NCI-H187 (cell line): ENCODE data around the gene TNN.
A peak's percentile ranks its signal among the peaks of the same experiment; 100 is the strongest.

Source experiments
- DNase-seq, 2 experiments: peaks; one replicate each; lab custom pipeline; 2025; lab: John Stamatoyannopoulos, UW

The TNN gene

GRCh38 chr1:175146529-175147213 lies 79.0 kb downstream of the TNN start:
- peak; percentile 43 to 44 for DNase-seq

GRCh38 chr1:175147569-175147968 lies 79.9 kb downstream of the TNN start:
- no peak for DNase-seq

GRCh38 chr1:175148068-175148467 lies 80.4 kb downstream of the TNN start:
- no peak for DNase-seq

GRCh38 chr1:175150596-175151319 lies 83.1 kb downstream of the TNN start:
- no peak for DNase-seq

- peak in 1 of 2 experiments; percentile 45 for DNase-seq
Observed at GRCh38 chr1:175152006-175152652, 84.5 kb downstream of the TNN start.

GRCh38 chr1:175154629-175155472 lies 87.2 kb downstream of the TNN start:
- peak; percentile 18 to 59 for DNase-seq

- no peak for DNase-seq
Observed at GRCh38 chr1:175155473-175155856, 87.8 kb downstream of the TNN start.

GRCh38 chr1:175155936-175156335 lies 88.3 kb downstream of the TNN start:
- no peak for DNase-seq

- DNase-seq, result no peak
Observed at GRCh38 chr1:175157200-175157599, 89.6 kb downstream of the TNN start.

GRCh38 chr1:175158170-175158591 lies 90.5 kb downstream of the TNN start:
- no peak for DNase-seq

- DNase-seq, result no peak
Observed at GRCh38 chr1:175162955-175163354, 95.3 kb downstream of the TNN start.

GRCh38 chr1:175163702-175164101 lies 96.1 kb downstream of the TNN start:
- no peak for DNase-seq

GRCh38 chr1:175164751-175165150 lies 97.1 kb downstream of the TNN start:
- DNase-seq, result no peak

- no peak for DNase-seq
Observed at GRCh38 chr1:175166746-175167145, 99.1 kb downstream of the TNN start.

GRCh38 chr1:175167861-175168260 lies 100.2 kb downstream of the TNN start:
- no peak for DNase-seq

- DNase-seq, result no peak
Observed at GRCh38 chr1:175168782-175169181, 101.1 kb downstream of the TNN start.

- DNase-seq, result no peak
Observed at GRCh38 chr1:175169286-175170018, 101.8 kb downstream of the TNN start.

- no peak for DNase-seq
Observed at GRCh38 chr1:175171036-175171913, 103.6 kb downstream of the TNN start.

GRCh38 chr1:175172503-175172902 lies 104.9 kb downstream of the TNN start:
- DNase-seq, result no peak

- no peak for DNase-seq
Observed at GRCh38 chr1:175173531-175173930, 105.9 kb downstream of the TNN start.
